Measurements from ENCODE around the gene RBM48. TPM values are rescaled to one million over a fixed set of nuclear protein-coding genes. Genes with fewer than 3 reads are reported as not detected.
"Not testable (repeated sequence)": the region's sequence is repeated elsewhere in the genome, so short reads cannot be mapped to it uniquely, and the experiment has no call there.

The RBM48 gene
- total RNA-seq, 1 donor from 2014 or later: 9.9 TPM

DNA sequence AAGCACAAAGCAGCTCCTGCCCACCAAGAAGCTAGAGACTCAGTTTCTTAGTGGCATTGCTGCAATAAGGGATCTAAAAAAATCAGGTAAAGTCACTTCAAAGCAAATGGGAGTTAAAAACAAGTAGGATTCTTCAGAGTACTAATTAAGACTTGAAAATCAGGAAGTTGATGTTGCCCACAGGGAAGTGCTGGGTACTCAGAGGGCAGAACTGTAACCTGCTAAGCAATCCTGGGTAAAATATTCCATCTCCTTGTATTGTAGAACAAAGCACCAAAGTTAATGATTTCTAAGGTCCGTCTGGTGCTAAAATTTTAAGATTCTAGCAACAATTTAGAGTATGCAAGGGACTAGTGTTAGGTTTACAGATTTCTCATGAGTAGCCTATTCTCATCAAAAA is 8.6 kb upstream of the RBM48 start:
- Mint-ChIP-seq H3K4me3 (ENCODE audit: unreplicated experiment) (no peak overlapping the region), H3K4me1 (ENCODE audit: low read depth) (no peaks in the 10 kb centered on the region), H3K27me3 (ENCODE audit: low read depth) (no peaks in the 10 kb centered on the region), H3K9me3 (ENCODE audit: low read depth) (no peaks in the 10 kb centered on the region), H3K36me3 (ENCODE audit: low read depth) (peaks cover 7% of the 10 kb centered on the region), H3K27ac (ENCODE audit: unreplicated experiment) (no peak overlapping the region)
- DNase-seq (ENCODE audit: low spot score): no peak
- TF ChIP-seq, protein P1, sequence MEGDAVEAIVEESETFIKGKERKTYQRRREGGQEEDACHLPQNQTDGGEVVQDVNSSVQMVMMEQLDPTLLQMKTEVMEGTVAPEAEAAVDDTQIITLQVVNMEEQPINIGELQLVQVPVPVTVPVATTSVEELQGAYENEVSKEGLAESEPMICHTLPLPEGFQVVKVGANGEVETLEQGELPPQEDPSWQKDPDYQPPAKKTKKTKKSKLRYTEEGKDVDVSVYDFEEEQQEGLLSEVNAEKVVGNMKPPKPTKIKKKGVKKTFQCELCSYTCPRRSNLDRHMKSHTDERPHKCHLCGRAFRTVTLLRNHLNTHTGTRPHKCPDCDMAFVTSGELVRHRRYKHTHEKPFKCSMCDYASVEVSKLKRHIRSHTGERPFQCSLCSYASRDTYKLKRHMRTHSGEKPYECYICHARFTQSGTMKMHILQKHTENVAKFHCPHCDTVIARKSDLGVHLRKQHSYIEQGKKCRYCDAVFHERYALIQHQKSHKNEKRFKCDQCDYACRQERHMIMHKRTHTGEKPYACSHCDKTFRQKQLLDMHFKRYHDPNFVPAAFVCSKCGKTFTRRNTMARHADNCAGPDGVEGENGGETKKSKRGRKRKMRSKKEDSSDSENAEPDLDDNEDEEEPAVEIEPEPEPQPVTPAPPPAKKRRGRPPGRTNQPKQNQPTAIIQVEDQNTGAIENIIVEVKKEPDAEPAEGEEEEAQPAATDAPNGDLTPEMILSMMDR (IDR thresholded peaks at IDR 0.05): no peak

DNA sequence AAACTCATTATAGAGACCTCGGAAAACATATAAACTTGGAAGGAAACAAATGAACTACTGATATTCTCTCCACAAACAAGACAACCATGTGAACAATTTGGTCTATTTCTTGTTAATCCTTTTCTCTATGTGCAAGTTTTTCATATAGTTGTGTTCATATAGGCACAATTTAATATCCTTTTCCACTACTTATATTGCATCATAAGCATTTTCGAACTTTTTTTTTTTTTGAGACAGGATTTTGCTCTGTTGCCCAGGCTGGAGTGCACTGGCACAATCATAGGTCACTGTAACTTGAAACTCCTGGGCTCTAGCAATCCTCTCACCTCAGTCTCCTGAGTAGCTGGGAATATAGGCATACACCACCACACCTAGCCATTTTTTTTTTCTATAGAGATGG is 5.5 kb upstream of the RBM48 start:
- Mint-ChIP-seq H3K4me1 (ENCODE audit: low read depth) (peaks cover 14% of the 10 kb centered on the region), H3K9me3 (ENCODE audit: low read depth) (no peaks in the 10 kb centered on the region), H3K36me3 (ENCODE audit: low read depth) (no peaks in the 10 kb centered on the region), H3K27ac (ENCODE audit: unreplicated experiment) (no peak overlapping the region), H3K27me3 (ENCODE audit: low read depth) (no peaks in the 10 kb centered on the region), H3K4me3 (ENCODE audit: unreplicated experiment) (no peak overlapping the region)
- TF ChIP-seq, protein P1 (IDR thresholded peaks at IDR 0.05): no peak
- DNase-seq (ENCODE audit: low spot score): no peak

DNA sequence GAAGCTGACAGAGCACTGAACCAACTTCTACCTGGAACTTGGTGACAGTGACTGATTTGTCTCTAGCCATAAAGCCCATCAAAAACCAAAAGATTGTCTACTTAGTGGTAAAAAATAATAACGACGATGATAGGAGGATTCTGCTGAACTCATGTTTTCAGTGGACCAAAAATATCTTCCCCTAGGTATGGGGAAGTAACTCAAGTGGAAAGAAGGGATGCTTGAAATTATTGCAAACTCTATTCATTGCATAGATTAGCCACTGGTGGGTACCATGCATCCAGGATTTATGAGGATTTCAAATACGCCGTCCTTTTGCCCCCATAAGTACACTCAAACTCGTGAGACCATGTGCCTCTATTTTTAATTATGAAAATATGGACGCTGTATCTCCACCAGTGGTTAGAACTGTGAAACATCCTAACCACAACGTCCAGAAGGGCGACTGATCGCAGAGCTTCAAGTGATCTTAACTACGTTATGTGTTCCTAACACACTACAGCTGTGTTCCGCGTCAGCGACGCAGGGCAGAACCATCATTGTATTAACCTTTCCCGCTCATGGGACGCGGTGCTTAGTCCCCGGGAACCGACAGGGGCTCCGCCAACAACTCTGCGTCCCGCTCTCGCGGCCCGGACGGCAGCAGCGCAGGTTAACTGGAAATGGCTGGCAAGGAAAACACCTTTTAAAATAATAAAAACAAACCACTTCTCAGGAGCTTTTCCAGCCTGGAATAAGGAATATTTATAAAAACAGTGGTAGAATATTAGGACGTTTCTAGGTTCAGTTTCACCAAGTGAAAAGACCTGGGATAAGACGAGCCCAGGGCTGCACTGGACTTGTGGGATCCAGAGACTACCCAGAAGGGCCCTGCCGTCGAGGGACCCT is 1.1 kb upstream of the RBM48 start:
- peak overlapping the region; percentile 98 for H3K27ac Mint-ChIP-seq (ENCODE audit: unreplicated experiment)
- H3K9me3 Mint-ChIP-seq (ENCODE audit: low read depth): no peaks in the 10 kb centered on the region
- H3K4me1 Mint-ChIP-seq (ENCODE audit: low read depth): peaks cover 23% of the 10 kb centered on the region
- no peak for DNase-seq (ENCODE audit: low spot score)
- TF ChIP-seq, protein P1 (IDR thresholded peaks at IDR 0.05): peak; percentile 36
- peaks cover 4% of the 10 kb centered on the region for H3K36me3 Mint-ChIP-seq (ENCODE audit: low read depth)
- H3K4me3 Mint-ChIP-seq (ENCODE audit: unreplicated experiment): peak overlapping the region; percentile 91
- H3K27me3 Mint-ChIP-seq (ENCODE audit: low read depth): no peaks in the 10 kb centered on the region

DNA sequence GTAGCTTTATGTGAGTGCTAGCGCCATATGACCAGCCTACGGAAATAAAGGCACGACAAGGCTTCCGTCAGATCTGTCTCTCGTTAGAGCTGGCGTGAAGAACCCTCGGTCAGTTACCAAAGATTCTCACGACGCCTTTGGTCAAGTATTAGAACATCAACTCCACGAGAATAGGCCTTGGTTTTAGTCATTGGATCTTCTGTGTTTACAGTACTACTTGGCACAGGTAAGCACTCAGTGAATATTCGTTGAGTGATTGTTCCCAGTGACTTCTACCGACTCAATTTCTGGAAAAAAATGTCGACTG is 316 bp downstream of the RBM48 start:
- H3K27me3 Mint-ChIP-seq (ENCODE audit: low read depth): no peaks in the 10 kb centered on the region
- peak overlapping the region; percentile 91 for H3K4me3 Mint-ChIP-seq (ENCODE audit: unreplicated experiment)
- H3K27ac Mint-ChIP-seq (ENCODE audit: unreplicated experiment): peak overlapping the region; percentile 98
- TF ChIP-seq, protein P1 (IDR thresholded peaks at IDR 0.05): no peak
- no peak for DNase-seq (ENCODE audit: low spot score)
- peaks cover 15% of the 10 kb centered on the region for H3K36me3 Mint-ChIP-seq (ENCODE audit: low read depth)
- no peaks in the 10 kb centered on the region for H3K9me3 Mint-ChIP-seq (ENCODE audit: low read depth)
- peaks cover 23% of the 10 kb centered on the region for H3K4me1 Mint-ChIP-seq (ENCODE audit: low read depth)

DNA sequence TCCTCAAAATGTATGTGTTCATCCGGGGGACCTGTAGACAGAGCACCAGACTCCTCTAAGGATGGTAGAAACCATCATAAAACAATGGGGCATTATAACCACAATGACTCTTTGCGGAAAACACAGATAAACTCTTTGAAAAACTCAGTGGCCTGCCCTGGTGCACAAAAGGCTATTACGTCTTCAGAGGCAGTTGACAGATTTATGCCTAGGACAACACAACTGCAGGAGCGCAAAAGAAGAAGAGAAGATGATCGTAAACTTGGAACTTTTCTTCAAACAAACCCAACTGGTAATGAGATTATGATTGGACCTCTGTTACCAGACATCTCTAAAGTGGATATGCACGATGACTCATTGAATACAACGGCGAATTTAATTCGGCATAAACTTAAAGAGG is 6.0 kb downstream of the RBM48 start:
- Mint-ChIP-seq H3K4me1 (ENCODE audit: low read depth) (peaks cover 2% of the 10 kb centered on the region), H3K9me3 (ENCODE audit: low read depth) (no peaks in the 10 kb centered on the region), H3K27ac (ENCODE audit: unreplicated experiment) (no peak overlapping the region), H3K36me3 (ENCODE audit: low read depth) (peaks cover 34% of the 10 kb centered on the region), H3K4me3 (ENCODE audit: unreplicated experiment) (no peak overlapping the region), H3K27me3 (ENCODE audit: low read depth) (no peaks in the 10 kb centered on the region)
- no peak for DNase-seq (ENCODE audit: low spot score)
- TF ChIP-seq, protein P1 (IDR thresholded peaks at IDR 0.05): no peak

DNA sequence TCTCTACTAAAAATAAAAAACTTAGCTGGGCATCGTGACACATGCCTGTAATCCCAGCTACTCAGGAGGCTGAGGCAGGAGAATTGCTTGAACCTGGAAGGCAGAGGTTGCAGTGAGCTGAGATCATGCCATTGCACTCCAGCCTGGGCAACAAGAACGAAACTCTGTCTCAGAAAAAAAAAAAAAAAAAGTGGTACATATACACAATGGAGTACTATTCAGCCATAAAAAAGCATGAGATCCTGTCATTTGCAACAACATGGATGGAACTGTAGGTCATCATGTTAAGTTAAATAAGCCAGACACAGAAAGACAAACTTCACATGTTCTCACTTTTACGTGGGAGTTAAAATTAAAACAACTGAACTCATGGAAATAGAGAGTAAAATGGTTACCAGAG is 14.9 kb downstream of the RBM48 start:
- H3K4me1 Mint-ChIP-seq (ENCODE audit: low read depth); H3K27me3 Mint-ChIP-seq (ENCODE audit: low read depth); H3K27ac Mint-ChIP-seq (ENCODE audit: unreplicated experiment); H3K36me3 Mint-ChIP-seq (ENCODE audit: low read depth); H3K4me3 Mint-ChIP-seq (ENCODE audit: unreplicated experiment); DNase-seq (ENCODE audit: low spot score): not testable (repeated sequence)
- H3K9me3 Mint-ChIP-seq (ENCODE audit: low read depth): peaks cover 17% of the 10 kb centered on the region

DNA sequence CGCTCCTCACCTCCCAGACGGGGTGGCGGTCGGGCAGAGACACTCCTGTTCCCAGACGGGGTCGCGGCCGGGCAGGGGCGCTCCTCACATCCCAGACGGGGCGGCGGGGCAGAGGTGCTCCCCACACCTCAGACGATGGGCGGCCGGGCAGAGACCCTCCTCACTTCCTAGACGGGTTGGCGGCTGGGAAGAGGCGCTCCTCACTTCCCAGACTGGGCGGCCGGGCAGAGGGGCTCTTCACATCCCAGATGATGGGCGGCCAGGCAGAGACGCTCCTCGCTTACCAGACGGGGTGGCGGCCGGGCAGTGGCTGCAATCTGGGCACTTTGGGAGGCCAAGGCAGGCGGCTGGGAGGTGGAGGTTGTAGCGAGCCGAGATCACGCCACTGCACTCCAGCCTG is 16.5 kb downstream of the RBM48 start:
- DNase-seq (ENCODE audit: low spot score); H3K27me3 Mint-ChIP-seq (ENCODE audit: low read depth); H3K4me3 Mint-ChIP-seq (ENCODE audit: unreplicated experiment); H3K27ac Mint-ChIP-seq (ENCODE audit: unreplicated experiment); H3K4me1 Mint-ChIP-seq (ENCODE audit: low read depth); H3K36me3 Mint-ChIP-seq (ENCODE audit: low read depth): not testable (repeated sequence)
- H3K9me3 Mint-ChIP-seq (ENCODE audit: low read depth): peaks cover 18% of the 10 kb centered on the region
